ENCODE data around the gene ASTN1. TPM values are rescaled to one million over a fixed set of nuclear protein-coding genes. Genes with fewer than 3 reads are reported as not detected.

ASTN1 gene
- total RNA-seq, 1 experiment from 2014 or later, result 0.42 TPM

DNA sequence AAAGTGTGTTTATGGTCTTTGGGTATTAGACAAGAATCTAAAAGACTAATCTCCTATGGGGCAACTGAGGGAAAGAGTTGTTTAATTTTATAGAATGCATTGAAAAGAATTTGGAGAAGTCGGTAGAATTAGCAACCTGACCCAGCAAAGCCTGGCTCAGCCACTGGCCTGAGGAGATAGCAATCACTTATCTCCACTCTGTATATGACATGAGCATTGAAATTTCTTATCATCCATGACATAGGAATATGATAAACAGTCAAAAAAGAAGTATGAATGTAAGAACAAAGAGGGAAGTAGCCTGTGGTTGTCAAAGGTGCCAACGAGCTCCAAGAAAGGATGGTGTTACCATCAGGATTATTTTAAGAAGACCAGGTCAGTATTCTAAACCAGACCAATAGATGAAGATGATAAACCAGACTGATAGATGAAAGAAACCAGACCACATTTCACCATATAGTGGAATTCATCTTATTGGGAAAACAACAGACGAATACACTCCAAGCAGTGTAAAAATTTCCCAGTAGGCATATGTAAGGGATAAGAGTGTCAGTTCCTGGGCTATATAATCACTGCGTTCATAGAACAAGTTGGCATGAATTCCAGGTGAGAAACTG, 35.7 kb downstream of the ASTN1 start:
- Histone ChIP-seq H3K9me3 (ENCODE audit: control insufficient read depth in 1 of 2, insufficient read depth in 1 of 2, low read depth in 1 of 2, low read length in 2 of 2) (no peaks in the 10 kb centered on the region), H3K79me2 (ENCODE audit: insufficient read depth, low read length) (no peaks in the 10 kb centered on the region), H3K36me3 (ENCODE audit: control insufficient read depth in 1 of 2, insufficient read depth in 2 of 2, low read length in 2 of 2) (no peaks in the 10 kb centered on the region), H4K20me1 (ENCODE audit: insufficient read depth) (no peaks in the 10 kb centered on the region), H2AFZ (ENCODE audit: low read depth, low read length, poor library complexity, severe bottlenecking) (no peak overlapping the region), H3K27me3 (ENCODE audit: insufficient read depth, low read length) (peaks cover 13% of the 10 kb centered on the region), H3K9me2 (ENCODE audit: insufficient read depth) (no peaks in the 10 kb centered on the region), H3K27ac (ENCODE audit: low read depth, low read length) (no peak overlapping the region), H3K9ac (ENCODE audit: low read length) (no peak overlapping the region), H3K4me3 (replicated peaks in 1 of 2; ENCODE audit: low read depth in 1 of 2, low read length in 2 of 2) (no peak overlapping the region), H3K4me1 (ENCODE audit: control insufficient read depth in 1 of 2, insufficient read depth in 2 of 2, low read length in 2 of 2) (no peaks in the 10 kb centered on the region), H3K4me2 (ENCODE audit: low read length) (no peak overlapping the region)
- CTCF ChIA-PET, result no interaction called here
- POLR2A ChIA-PET, result no interaction called here
- DNase-seq (ENCODE audit: low read depth, low spot score), result no peak
- no peak for ATAC-seq
- BruUV-seq (replicated peaks), result no TSS peak
- TF ChIP-seq EZH2phosphoT487 (IDR thresholded peaks at IDR 0.05; ENCODE audit: borderline replicate concordance) (no peak), EZH2 (IDR thresholded peaks at IDR 0.05) (no peak), RAD21 (IDR thresholded peaks at IDR 0.05; ENCODE audit: low read depth) (no peak), ZFX (IDR thresholded peaks at IDR 0.05) (no peak), SRF (IDR thresholded peaks at IDR 0.05; ENCODE audit: low read depth) (no peak), EGR1 (IDR thresholded peaks at IDR 0.05; ENCODE audit: low read depth) (no peak), ZNF274 (IDR thresholded peaks at IDR 0.05; ENCODE audit: low read depth, low read length) (no peak), FOSL1 (IDR thresholded peaks at IDR 0.05; ENCODE audit: low read depth) (no peak), SP1 (IDR thresholded peaks at IDR 0.05; ENCODE audit: low read depth) (no peak), CEBPB (IDR thresholded peaks at IDR 0.05; ENCODE audit: low read depth) (no peak), JUND (IDR thresholded peaks at IDR 0.05) (no peak), POLR2AphosphoS5 (IDR thresholded peaks at IDR 0.05; ENCODE audit: low read depth, low read length) (no peak), POLR2A (IDR thresholded peaks at IDR 0.05; ENCODE audit: borderline replicate concordance, extremely low read depth, insufficient read depth, insufficient read length) (no peak), CBX3 (IDR thresholded peaks at IDR 0.05; ENCODE audit: low read depth) (no peak), YY1 (IDR thresholded peaks at IDR 0.05; ENCODE audit: extremely low read depth, insufficient replicate concordance, low read depth, low read length) (no peak), TCF7L2 (IDR thresholded peaks at IDR 0.05; ENCODE audit: borderline replicate concordance, extremely low read depth, insufficient read depth, insufficient read length) (no peak), ELF1 (IDR thresholded peaks at IDR 0.05; ENCODE audit: borderline replicate concordance, low read depth) (no peak)
- TF ChIP-seq, protein P1, sequence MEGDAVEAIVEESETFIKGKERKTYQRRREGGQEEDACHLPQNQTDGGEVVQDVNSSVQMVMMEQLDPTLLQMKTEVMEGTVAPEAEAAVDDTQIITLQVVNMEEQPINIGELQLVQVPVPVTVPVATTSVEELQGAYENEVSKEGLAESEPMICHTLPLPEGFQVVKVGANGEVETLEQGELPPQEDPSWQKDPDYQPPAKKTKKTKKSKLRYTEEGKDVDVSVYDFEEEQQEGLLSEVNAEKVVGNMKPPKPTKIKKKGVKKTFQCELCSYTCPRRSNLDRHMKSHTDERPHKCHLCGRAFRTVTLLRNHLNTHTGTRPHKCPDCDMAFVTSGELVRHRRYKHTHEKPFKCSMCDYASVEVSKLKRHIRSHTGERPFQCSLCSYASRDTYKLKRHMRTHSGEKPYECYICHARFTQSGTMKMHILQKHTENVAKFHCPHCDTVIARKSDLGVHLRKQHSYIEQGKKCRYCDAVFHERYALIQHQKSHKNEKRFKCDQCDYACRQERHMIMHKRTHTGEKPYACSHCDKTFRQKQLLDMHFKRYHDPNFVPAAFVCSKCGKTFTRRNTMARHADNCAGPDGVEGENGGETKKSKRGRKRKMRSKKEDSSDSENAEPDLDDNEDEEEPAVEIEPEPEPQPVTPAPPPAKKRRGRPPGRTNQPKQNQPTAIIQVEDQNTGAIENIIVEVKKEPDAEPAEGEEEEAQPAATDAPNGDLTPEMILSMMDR (IDR thresholded peaks at IDR 0.05 in 2 of 3, conservative IDR thresholded peaks at IDR 0.05 in 1 of 3; ENCODE audit: borderline replicate concordance in 1 of 3, insufficient read depth in 1 of 3, low read depth in 2 of 3, low read length in 2 of 3), result no peak
- TF ChIP-seq, protein P2, sequence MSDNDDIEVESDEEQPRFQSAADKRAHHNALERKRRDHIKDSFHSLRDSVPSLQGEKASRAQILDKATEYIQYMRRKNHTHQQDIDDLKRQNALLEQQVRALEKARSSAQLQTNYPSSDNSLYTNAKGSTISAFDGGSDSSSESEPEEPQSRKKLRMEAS (IDR thresholded peaks at IDR 0.05), result no peak
- TF ChIP-seq, protein P3, sequence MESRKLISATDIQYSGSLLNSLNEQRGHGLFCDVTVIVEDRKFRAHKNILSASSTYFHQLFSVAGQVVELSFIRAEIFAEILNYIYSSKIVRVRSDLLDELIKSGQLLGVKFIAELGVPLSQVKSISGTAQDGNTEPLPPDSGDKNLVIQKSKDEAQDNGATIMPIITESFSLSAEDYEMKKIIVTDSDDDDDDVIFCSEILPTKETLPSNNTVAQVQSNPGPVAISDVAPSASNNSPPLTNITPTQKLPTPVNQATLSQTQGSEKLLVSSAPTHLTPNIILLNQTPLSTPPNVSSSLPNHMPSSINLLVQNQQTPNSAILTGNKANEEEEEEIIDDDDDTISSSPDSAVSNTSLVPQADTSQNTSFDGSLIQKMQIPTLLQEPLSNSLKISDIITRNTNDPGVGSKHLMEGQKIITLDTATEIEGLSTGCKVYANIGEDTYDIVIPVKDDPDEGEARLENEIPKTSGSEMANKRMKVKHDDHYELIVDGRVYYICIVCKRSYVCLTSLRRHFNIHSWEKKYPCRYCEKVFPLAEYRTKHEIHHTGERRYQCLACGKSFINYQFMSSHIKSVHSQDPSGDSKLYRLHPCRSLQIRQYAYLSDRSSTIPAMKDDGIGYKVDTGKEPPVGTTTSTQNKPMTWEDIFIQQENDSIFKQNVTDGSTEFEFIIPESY (IDR thresholded peaks at IDR 0.05; ENCODE audit: extremely low read depth, insufficient replicate concordance, low read length), result no peak
- RAD21 ChIA-PET (ENCODE audit: low non-redundant PET in 1 of 2, low total read pairs in 2 of 2, uncharacterized antibody in 2 of 2, unreplicated experiment in 2 of 2), result no interaction called here
- intact Hi-C loops (cut with micrococcal nuclease), result no loop called here

Data from HCT116 (cell line).